Stomach (tissue), 9 donors: ENCODE results near the gene COL4A1. TPM values are rescaled to one million over a fixed set of nuclear protein-coding genes. Genes with fewer than 3 reads are reported as not detected.
A peak's percentile ranks its signal among the peaks of the same experiment; 100 is the strongest.

Experiments used
- DNase-seq, 2 donors: peaks; one replicate each; pipeline versions ENCODE4 v3.0.0 to v3.0.0-alpha.2; 2013 to 2019
- H3K27ac ChIP-seq, 5 donors: fragments of 200-600 bp in 4 of 5; sonication (generic) in 4 of 5; one replicate each; pipeline ENCODE4 v1.5.1; 2013 to 2019; ENCODE audit warnings: mild to moderate bottlenecking in 1 of 5, moderate library complexity in 1 of 5
- H3K27me3 ChIP-seq, 3 donors: fragments of 200-600 bp; sonication (generic); one replicate each; pipeline ENCODE4 v1.5.1; 2017 to 2019; ENCODE audit warnings: mixed run types in 1 of 3
- H3K36me3 ChIP-seq, 4 donors: fragments of 200-600 bp; sonication (generic); 1 replicate in 3 of 4; 2 replicates in 1 of 4; pipeline ENCODE4 v1.5.1; 2016 to 2019
- H3K4me1 ChIP-seq, 4 donors: fragments of 200-600 bp; sonication (generic); one replicate each; pipeline ENCODE4 v1.5.1; 2016 to 2019
- H3K4me3 ChIP-seq, 4 donors: fragments of 200-600 bp; sonication (generic) in 3 of 4; one replicate each; pipeline ENCODE4 v1.5.1; 2016 to 2019; ENCODE audit warnings: mild to moderate bottlenecking in 1 of 4
- H3K9me3 ChIP-seq, 4 donors: fragments of 200-600 bp; sonication (generic); one replicate each; pipeline ENCODE4 v1.5.1; 2016 to 2019
- EP300 ChIP-seq: sonication (generic); formaldehyde crosslinking; IDR thresholded peaks from one replicate; pipeline ENCODE4 v1.6.1; 2017; ENCODE audit warnings: antibody characterized with exemption
- POLR2A ChIP-seq, 4 donors: fragments of 450-650 bp; IDR thresholded peaks; one replicate each; pipeline ENCODE4 v1.6.1; 2016; ENCODE audit warnings: antibody characterized with exemption in 4 of 4, control low read depth in 2 of 4, mild to moderate bottlenecking in 1 of 4, moderate library complexity in 1 of 4
- POLR2AphosphoS5 ChIP-seq, 3 donors: sonication (generic); formaldehyde crosslinking; IDR thresholded peaks; one replicate each; pipeline ENCODE4 v1.6.1; 2016; ENCODE audit warnings: antibody characterized with exemption in 3 of 3
- WGBS, 5 donors: extraction: QIAGEN DNeasy Blood & Tissue Kit in 3 of 5; methylation state at CpG; one replicate each; pipeline versions ENCODE4 v1.1.5 to v1.1.7; 2013 to 2018; 5-methylcytosine and 5-hydroxymethylcytosine counted together
- intact Hi-C: fragments of 100-400 bp; cut with DNase I; formaldehyde crosslinking; loops from one replicate; pipeline ENCODE4 v1.15.1; 2023; ENCODE audit warnings: low total_unique reads
- polyA plus RNA-seq, 3 donors: library from polyadenylated mRNA; stranded (reverse); fragments of 200-250 nt; gene quantifications; one replicate each; pipeline ENCODE4 v1.2.3, GENCODE V29; 2013
- total RNA-seq, 5 donors: library from RNA; depleted of rRNA; stranded (reverse); fragments of >200 nt; gene quantifications; one replicate each; pipeline versions ENCODE4 v1.1.0 to v1.2.3, GENCODE V29; 2014 to 2016
- TF ChIP-seq, protein P1 (sequence below), 7 experiments: fragments of 450-650 bp in 4 of 7; fragments of 200-600 bp in 3 of 7; sonication (generic) in 3 of 7; IDR thresholded peaks; one replicate each; pipeline ENCODE4 v1.5.1; 2016 to 2019; ENCODE audit warnings: antibody characterized with exemption in 7 of 7, control low read depth in 2 of 7, mild to moderate bottlenecking in 1 of 7
- donor health status: healthy with polysubstance abuse.
- donor health status: Bipolar disorder and iron deficiency.
- donor health status: healthy.

The COL4A1 gene
- total and polyA plus RNA-seq, 8 donors = 18.8 to 798 (median 133) TPM

DNA sequence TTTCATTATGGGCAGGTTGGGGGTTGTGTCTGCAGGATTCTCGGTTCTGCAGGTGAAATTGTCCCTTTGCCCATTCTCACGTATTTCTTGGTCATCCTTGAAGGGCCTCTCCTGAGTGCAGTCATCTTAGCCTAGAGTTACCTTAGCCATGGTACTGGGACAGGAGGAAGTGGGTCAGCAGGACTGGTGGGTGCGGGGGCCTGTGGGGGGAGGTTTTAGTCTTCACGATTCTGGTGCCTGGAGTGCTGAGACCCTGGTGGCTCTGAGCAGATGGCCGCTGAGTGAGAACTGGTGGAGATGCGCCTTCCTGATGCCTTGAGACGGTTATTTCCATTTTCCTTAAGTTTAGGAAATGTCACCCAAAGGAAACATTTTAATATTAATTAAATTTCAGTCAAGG is 12.0 kb upstream of the COL4A1 start:
- peak overlapping the region in 4 of 5 donors; percentile 57 to 92 (median 78) for H3K27ac ChIP-seq
- no peaks in the 10 kb centered on the region for H3K27me3 ChIP-seq
- TF ChIP-seq, protein P1, sequence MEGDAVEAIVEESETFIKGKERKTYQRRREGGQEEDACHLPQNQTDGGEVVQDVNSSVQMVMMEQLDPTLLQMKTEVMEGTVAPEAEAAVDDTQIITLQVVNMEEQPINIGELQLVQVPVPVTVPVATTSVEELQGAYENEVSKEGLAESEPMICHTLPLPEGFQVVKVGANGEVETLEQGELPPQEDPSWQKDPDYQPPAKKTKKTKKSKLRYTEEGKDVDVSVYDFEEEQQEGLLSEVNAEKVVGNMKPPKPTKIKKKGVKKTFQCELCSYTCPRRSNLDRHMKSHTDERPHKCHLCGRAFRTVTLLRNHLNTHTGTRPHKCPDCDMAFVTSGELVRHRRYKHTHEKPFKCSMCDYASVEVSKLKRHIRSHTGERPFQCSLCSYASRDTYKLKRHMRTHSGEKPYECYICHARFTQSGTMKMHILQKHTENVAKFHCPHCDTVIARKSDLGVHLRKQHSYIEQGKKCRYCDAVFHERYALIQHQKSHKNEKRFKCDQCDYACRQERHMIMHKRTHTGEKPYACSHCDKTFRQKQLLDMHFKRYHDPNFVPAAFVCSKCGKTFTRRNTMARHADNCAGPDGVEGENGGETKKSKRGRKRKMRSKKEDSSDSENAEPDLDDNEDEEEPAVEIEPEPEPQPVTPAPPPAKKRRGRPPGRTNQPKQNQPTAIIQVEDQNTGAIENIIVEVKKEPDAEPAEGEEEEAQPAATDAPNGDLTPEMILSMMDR (IDR thresholded peaks at IDR 0.05) = no peak
- TF ChIP-seq EP300 (no peak), POLR2A (IDR thresholded peaks at IDR 0.05) (no peak), POLR2AphosphoS5 (IDR thresholded peaks at IDR 0.05) (no peak)
- no peak for DNase-seq
- H3K4me1 ChIP-seq = peaks cover 4 to 90% (median 49%) of the 10 kb centered on the region in 4 donors
- H3K4me3 ChIP-seq = no peak overlapping the region
- intact Hi-C loops = no loop called here
- H3K9me3 ChIP-seq = no peaks in the 10 kb centered on the region
- peaks cover 0 to 23% (median 9%) of the 10 kb centered on the region in 4 donors for H3K36me3 ChIP-seq
- WGBS, 5 donors = 74 to 79% (median 76%) methylated on average over 7 of the region's 7 CpGs

DNA sequence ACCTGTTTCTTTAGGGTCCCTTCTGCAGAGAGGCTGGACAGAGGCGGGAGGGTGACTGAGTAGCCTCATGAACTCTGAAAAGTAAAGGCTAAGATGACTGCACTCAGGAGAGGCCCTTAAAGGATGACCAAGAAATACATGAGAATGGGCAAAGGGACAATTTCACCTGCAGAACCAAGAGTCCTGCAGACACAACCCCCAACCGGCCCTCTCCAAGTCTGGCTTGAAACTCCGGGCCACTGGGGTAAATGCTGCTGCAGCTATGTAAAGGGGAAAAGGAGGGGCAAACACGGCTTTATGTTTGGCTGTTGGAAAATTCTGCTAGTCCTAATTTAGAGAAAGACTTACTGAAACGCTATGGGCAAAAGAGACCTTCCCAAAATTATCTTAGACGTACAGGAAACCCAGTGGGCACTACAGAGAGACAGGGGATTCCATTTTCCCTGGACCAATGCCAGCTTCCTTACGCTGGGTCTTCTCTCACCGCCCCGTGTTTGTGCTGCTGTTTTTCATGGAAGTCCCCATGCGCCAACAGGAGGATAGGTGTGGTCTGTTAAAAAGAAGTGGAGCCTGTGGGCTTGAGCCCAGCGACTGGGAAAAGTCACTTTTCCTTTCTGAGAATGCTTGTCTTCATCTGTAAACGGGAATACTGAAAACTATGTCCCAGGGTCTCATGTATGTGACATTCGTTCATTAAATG is 10.7 kb upstream of the COL4A1 start:
- DNase-seq = no peak
- peak overlapping the region in 2 of 5 donors; percentile 4 to 92 for H3K27ac ChIP-seq
- 75 to 88% (median 82%) methylated on average over 13 of the region's 13 CpGs for WGBS, 5 donors
- intact Hi-C loops = no loop called here
- H3K9me3 ChIP-seq = no peaks in the 10 kb centered on the region
- H3K36me3 ChIP-seq = peaks cover 0 to 27% (median 9%) of the 10 kb centered on the region in 4 donors
- no peak for TF ChIP-seq POLR2AphosphoS5 (IDR thresholded peaks at IDR 0.05)
- no peaks in the 10 kb centered on the region for H3K27me3 ChIP-seq
- H3K4me1 ChIP-seq = peaks cover 4 to 87% (median 45%) of the 10 kb centered on the region in 4 donors
- H3K4me3 ChIP-seq = no peak overlapping the region

DNA sequence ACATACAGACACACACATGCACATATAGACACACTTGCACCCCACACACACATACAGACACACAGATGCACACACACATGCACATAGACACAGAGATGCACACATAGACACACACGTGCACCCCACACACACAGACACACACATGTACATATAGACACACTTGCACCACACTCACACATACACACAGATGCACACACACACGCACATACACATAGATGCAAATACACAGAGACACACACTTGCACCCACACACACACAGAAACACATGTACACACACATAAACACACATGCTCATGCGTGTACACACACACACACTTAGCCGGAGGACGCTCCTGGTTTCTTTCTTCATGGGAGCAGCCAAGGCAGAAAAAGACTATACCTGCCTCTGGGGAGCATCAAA is 10.1 kb upstream of the COL4A1 start:
- peaks cover 0 to 27% (median 9%) of the 10 kb centered on the region in 4 donors for H3K36me3 ChIP-seq
- 70 to 92% (median 88%) methylated on average over 5 of the region's 5 CpGs for WGBS, 5 donors
- TF ChIP-seq POLR2AphosphoS5 (IDR thresholded peaks at IDR 0.05) (peak in 1 of 3 donors; percentile 22), POLR2A (IDR thresholded peaks at IDR 0.05) (no peak)
- TF ChIP-seq, protein P1 (IDR thresholded peaks at IDR 0.05) = no peak
- H3K9me3 ChIP-seq = no peaks in the 10 kb centered on the region
- intact Hi-C loops = no loop called here
- peaks cover 4 to 82% (median 46%) of the 10 kb centered on the region in 4 donors for H3K4me1 ChIP-seq
- no peak overlapping the region for H3K4me3 ChIP-seq
- H3K27ac ChIP-seq = peak overlapping the region in 1 of 5 donors; percentile 92
- H3K27me3 ChIP-seq = peaks cover 0 to 2% (median 0%) of the 10 kb centered on the region in 3 donors
- DNase-seq = no peak

DNA sequence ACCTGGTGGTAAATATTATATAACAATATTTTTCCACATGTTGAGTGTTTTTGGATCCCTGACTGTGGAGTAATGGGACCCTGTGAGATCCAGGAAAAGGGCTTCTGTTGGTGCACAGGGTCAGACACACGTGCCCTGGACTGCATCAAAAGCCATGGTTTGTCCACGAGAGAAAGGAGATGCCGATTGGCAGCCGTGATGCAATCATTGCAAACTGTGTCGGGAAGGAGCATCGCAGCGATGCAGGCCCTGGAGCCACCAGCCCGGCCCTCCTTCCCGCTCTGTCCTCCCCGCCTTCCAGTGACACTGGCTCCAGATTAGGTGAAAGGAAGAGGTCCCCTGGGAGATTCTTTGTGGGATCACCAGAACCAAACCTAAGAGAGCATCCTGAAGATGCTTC is 9.2 kb upstream of the COL4A1 start:
- DNase-seq = no peak
- WGBS, 5 donors = 73 to 88% (median 81%) methylated on average over 10 of the region's 10 CpGs
- intact Hi-C loops = no loop called here
- H3K27me3 ChIP-seq = peaks cover 0 to 11% (median 3%) of the 10 kb centered on the region in 3 donors
- no peak for TF ChIP-seq EP300
- TF ChIP-seq POLR2A (IDR thresholded peaks at IDR 0.05) = no peak
- no peak for TF ChIP-seq POLR2AphosphoS5 (IDR thresholded peaks at IDR 0.05)
- TF ChIP-seq, protein P1 (IDR thresholded peaks at IDR 0.05) = no peak
- no peak overlapping the region for H3K4me3 ChIP-seq
- H3K36me3 ChIP-seq = peaks cover 0 to 28% (median 9%) of the 10 kb centered on the region in 4 donors
- H3K27ac ChIP-seq = peak overlapping the region in 2 of 5 donors; percentile 57 to 74
- peaks cover 13 to 79% (median 48%) of the 10 kb centered on the region in 4 donors for H3K4me1 ChIP-seq
- no peaks in the 10 kb centered on the region for H3K9me3 ChIP-seq
